Right lobe of liver (tissue), 6 donors: ENCODE measurements around the gene LRFN2. TPM values are rescaled to one million over a fixed set of nuclear protein-coding genes. Genes with fewer than 3 reads are reported as not detected.

Source experiments
- ATAC-seq, 4 donors: fragments of 200-7000 bp; cut with Tn5 transposase; one replicate each; pipeline ENCODE4 v1.9.1; 2020; ENCODE audit warnings: mild to moderate bottlenecking in 4 of 4, moderate library complexity in 4 of 4
- DNase-seq, 3 donors: peaks; one replicate each; pipeline ENCODE4 v3.0.0-alpha.2; 2020
- H3K27ac ChIP-seq, 3 donors: fragments of 200-600 bp; one replicate each; pipeline ENCODE4 v1.8.0; 2022
- H3K27me3 ChIP-seq, 2 donors: fragments of 200-600 bp; one replicate each; pipeline ENCODE4 v1.8.0; 2022
- H3K36me3 ChIP-seq, 4 donors: fragments of 200-600 bp; sonication (generic) in 1 of 4; one replicate each; pipeline versions ENCODE4 v1.5.1 to v1.8.0; 2017 to 2022; ENCODE audit warnings: control low read depth in 1 of 4
- H3K4me1 ChIP-seq, 4 donors: fragments of 200-600 bp; sonication (generic) in 1 of 4; one replicate each; pipeline versions ENCODE4 v1.5.1 to v1.8.0; 2017 to 2022; ENCODE audit warnings: control low read depth in 1 of 4
- H3K4me3 ChIP-seq, 3 donors: fragments of 200-600 bp; one replicate each; pipeline ENCODE4 v1.8.0; 2022
- H3K9me3 ChIP-seq, 4 donors: fragments of 200-600 bp; sonication (generic) in 1 of 4; one replicate each; pipeline versions ENCODE4 v1.5.1 to v1.8.0; 2017 to 2022; ENCODE audit warnings: control low read depth in 1 of 4
- POLR2A ChIP-seq: fragments of 450-650 bp; IDR thresholded peaks from one replicate; pipeline ENCODE4 v1.6.1; 2017; ENCODE audit warnings: antibody characterized with exemption, mild to moderate bottlenecking
- WGBS: methylation state at CpG from one replicate; pipeline ENCODE4 v1.1.6; 2018; ENCODE audit warnings: low coverage, low lambda C conversion rate; ENCODE audit not compliant: insufficient coverage; ENCODE audit errors: missing lambda C conversion rate; 5-methylcytosine and 5-hydroxymethylcytosine counted together
- intact Hi-C, 2 donors: fragments of 100-400 bp; cut with DNase I; formaldehyde crosslinking; loops; one replicate each; pipeline versions ENCODE4 v1.11.2 to v1.14.1; 2022
- total RNA-seq, 6 experiments: library from RNA; depleted of rRNA in 2 of 6; stranded (reverse); fragments of >200 nt in 2 of 6; fragmentation: NEBNext Ultra II Directional in 3 of 6; extraction: Animal tissue kit (Norgen Biotek cat#: 25700) in 3 of 6; gene quantifications; one replicate each; pipeline versions ENCODE4 v1.1.0 to v1.2.4, GENCODE V29; 2016 to 2023
- TF ChIP-seq, protein P1 (sequence below), 4 donors: fragments of 200-600 bp in 3 of 4; fragments of 450-650 bp in 1 of 4; IDR thresholded peaks; one replicate each; pipeline versions ENCODE4 v1.5.1 to v1.8.0; 2016 to 2022; ENCODE audit warnings: antibody characterized with exemption in 4 of 4, mild to moderate bottlenecking in 2 of 4
- donor health status: DM: no; HTN: yes; CAD: no.
- donor health status: DM: no; HTN: no; CAD: no.
- donor health status: DM: no; HTN: no; CAD: no.
- donor health status: DM: no; HTN: yes; CAD: no.
- donor health status: DM: no; HTN: yes; CAD: no.

LRFN2 gene
- total RNA-seq, 6 experiments from 2014 or later: 0.19 TPM; not detected in 5

- no peak for TF ChIP-seq POLR2A
- TF ChIP-seq, protein P1, sequence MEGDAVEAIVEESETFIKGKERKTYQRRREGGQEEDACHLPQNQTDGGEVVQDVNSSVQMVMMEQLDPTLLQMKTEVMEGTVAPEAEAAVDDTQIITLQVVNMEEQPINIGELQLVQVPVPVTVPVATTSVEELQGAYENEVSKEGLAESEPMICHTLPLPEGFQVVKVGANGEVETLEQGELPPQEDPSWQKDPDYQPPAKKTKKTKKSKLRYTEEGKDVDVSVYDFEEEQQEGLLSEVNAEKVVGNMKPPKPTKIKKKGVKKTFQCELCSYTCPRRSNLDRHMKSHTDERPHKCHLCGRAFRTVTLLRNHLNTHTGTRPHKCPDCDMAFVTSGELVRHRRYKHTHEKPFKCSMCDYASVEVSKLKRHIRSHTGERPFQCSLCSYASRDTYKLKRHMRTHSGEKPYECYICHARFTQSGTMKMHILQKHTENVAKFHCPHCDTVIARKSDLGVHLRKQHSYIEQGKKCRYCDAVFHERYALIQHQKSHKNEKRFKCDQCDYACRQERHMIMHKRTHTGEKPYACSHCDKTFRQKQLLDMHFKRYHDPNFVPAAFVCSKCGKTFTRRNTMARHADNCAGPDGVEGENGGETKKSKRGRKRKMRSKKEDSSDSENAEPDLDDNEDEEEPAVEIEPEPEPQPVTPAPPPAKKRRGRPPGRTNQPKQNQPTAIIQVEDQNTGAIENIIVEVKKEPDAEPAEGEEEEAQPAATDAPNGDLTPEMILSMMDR (IDR thresholded peaks at IDR 0.05): no peak
- H3K9me3 ChIP-seq: no peaks in the 10 kb centered on the region
- H3K36me3 ChIP-seq: no peaks in the 10 kb centered on the region
- DNase-seq: no peak
- ATAC-seq: no peak
- H3K27ac ChIP-seq: no peak overlapping the region
- H3K27me3 ChIP-seq: no peaks in the 10 kb centered on the region
- no peak overlapping the region for H3K4me3 ChIP-seq
- intact Hi-C loops: no loop called here
- H3K4me1 ChIP-seq: peaks cover 0 to 15% (median 0%) of the 10 kb centered on the region in 4 donors
- 83% methylated on average over 1 of the region's 5 CpGs for WGBS
These were observed 193.5 kb downstream of the LRFN2 start for GRCh38 chr6:40393641-40394040.

GRCh38 chr6:40392589-40392988 lies 194.6 kb downstream of the LRFN2 start:
- TF ChIP-seq POLR2A: no peak
- TF ChIP-seq, protein P1 (IDR thresholded peaks at IDR 0.05): no peak
- Histone ChIP-seq H3K4me1 (peaks cover 0 to 16% (median 4%) of the 10 kb centered on the region in 4 donors), H3K36me3 (no peaks in the 10 kb centered on the region), H3K4me3 (no peak overlapping the region), H3K27ac (no peak overlapping the region), H3K9me3 (no peaks in the 10 kb centered on the region), H3K27me3 (no peaks in the 10 kb centered on the region)
- intact Hi-C loops: no loop called here
- no peak for ATAC-seq
- no peak for DNase-seq
- WGBS: 97% methylated on average over 6 of the region's 16 CpGs

GRCh38 chr6:40391851-40392517 lies 195.2 kb downstream of the LRFN2 start:
- Histone ChIP-seq H3K36me3 (no peaks in the 10 kb centered on the region), H3K4me3 (no peak overlapping the region), H3K27me3 (no peaks in the 10 kb centered on the region), H3K9me3 (no peaks in the 10 kb centered on the region), H3K27ac (no peak overlapping the region), H3K4me1 (peaks cover 0 to 21% (median 7%) of the 10 kb centered on the region in 4 donors)
- WGBS: no CpG with 5 or more reads among the region's 40 CpGs
- ATAC-seq: no peak
- TF ChIP-seq POLR2A: no peak
- TF ChIP-seq, protein P1 (IDR thresholded peaks at IDR 0.05): no peak
- DNase-seq: no peak
- intact Hi-C loops: no loop called here

DNA sequence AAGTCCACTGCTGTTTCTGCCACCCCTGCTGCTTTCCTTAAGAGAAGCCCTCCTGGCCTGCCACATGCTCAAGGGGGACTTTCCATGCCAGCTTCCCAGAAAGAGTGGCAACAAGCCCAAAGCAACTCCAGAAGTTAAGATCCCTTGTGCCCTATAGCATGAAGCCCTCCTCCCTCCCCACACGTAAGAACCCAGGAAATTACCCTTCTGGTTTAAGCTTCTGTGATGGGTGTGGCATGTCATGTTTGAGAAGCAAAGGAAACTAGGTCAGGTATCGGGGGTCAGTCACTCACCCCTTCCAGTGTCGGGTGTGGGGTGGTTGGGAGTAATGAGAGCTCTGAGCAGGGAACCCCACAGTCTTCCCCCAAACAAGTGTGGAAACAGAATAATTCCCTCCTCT lies 196.1 kb downstream of the LRFN2 start:
- 68% methylated on average over 2 of the region's 3 CpGs for WGBS
- Histone ChIP-seq H3K4me3 (no peak overlapping the region), H3K4me1 (peaks cover 0 to 22% (median 8%) of the 10 kb centered on the region in 4 donors), H3K27me3 (no peaks in the 10 kb centered on the region), H3K36me3 (no peaks in the 10 kb centered on the region), H3K27ac (no peak overlapping the region), H3K9me3 (no peaks in the 10 kb centered on the region)
- ATAC-seq: no peak
- TF ChIP-seq POLR2A: no peak
- TF ChIP-seq, protein P1 (IDR thresholded peaks at IDR 0.05): no peak
- intact Hi-C loops: no loop called here
- no peak for DNase-seq
